Vagina (tissue), 2 donors: ENCODE results near the gene ATOH8.

Source experiments
- POLR2A ChIP-seq, 2 donors: fragments of 450-650 bp; IDR thresholded peaks; one replicate each; pipeline ENCODE4 v1.6.1; 2017; ENCODE audit warnings: antibody characterized with exemption in 2 of 2, mild to moderate bottlenecking in 2 of 2, moderate library complexity in 2 of 2
- POLR2AphosphoS5 ChIP-seq, 2 donors: sonication (generic); formaldehyde crosslinking; IDR thresholded peaks; one replicate each; pipeline ENCODE4 v1.9.0; 2017; ENCODE audit warnings: antibody characterized with exemption in 2 of 2, mild to moderate bottlenecking in 2 of 2, low read depth in 1 of 2; ENCODE audit not compliant: insufficient read depth in 1 of 2
- TF ChIP-seq, protein P1 (sequence below), 3 experiments: fragments of 450-650 bp in 2 of 3; fragments of 200-600 bp in 1 of 3; sonication (generic) in 1 of 3; IDR thresholded peaks; one replicate each; pipeline ENCODE4 v1.5.1; 2017 to 2019; ENCODE audit warnings: antibody characterized with exemption in 3 of 3, mild to moderate bottlenecking in 2 of 3, moderate library complexity in 2 of 3

DNA sequence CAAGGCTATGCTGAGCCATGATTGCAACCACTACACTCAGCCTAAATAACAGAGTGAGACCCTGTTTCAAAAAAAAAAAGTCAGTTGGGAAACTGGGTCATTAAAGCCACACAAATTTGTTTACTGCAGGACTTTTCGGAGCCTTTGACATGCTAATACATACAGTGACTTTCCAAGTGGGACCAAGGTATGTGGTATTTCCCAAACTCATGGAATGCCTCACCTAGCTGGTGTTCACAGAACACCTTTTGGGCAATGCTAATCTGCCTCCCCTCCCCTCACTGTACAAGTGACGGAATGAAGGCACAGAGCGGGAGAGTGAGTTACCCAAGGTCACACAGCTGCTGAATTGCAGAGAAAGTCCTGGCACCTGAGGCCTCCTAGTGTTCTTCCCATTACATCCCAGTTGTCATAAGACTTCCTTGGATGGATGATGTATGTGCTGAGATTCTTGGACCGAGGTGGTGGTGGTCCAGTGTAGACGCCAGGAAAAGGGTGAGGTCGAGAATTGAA is 30.7 kb downstream of the ATOH8 start:
- no peak for TF ChIP-seq POLR2A (IDR thresholded peaks at IDR 0.05)
- TF ChIP-seq, protein P1, sequence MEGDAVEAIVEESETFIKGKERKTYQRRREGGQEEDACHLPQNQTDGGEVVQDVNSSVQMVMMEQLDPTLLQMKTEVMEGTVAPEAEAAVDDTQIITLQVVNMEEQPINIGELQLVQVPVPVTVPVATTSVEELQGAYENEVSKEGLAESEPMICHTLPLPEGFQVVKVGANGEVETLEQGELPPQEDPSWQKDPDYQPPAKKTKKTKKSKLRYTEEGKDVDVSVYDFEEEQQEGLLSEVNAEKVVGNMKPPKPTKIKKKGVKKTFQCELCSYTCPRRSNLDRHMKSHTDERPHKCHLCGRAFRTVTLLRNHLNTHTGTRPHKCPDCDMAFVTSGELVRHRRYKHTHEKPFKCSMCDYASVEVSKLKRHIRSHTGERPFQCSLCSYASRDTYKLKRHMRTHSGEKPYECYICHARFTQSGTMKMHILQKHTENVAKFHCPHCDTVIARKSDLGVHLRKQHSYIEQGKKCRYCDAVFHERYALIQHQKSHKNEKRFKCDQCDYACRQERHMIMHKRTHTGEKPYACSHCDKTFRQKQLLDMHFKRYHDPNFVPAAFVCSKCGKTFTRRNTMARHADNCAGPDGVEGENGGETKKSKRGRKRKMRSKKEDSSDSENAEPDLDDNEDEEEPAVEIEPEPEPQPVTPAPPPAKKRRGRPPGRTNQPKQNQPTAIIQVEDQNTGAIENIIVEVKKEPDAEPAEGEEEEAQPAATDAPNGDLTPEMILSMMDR (IDR thresholded peaks at IDR 0.05) = no peak
- TF ChIP-seq POLR2AphosphoS5 (IDR thresholded peaks at IDR 0.05; ENCODE audit: insufficient read depth in 1 of 2, low read depth in 1 of 2) = no peak
